ENCODE results near the gene NTM. TPM values are rescaled to one million over a fixed set of nuclear protein-coding genes. Genes with fewer than 3 reads are reported as not detected.

Gene NTM
- polyA plus RNA-seq, 1 donor: 44.4 TPM

DNA sequence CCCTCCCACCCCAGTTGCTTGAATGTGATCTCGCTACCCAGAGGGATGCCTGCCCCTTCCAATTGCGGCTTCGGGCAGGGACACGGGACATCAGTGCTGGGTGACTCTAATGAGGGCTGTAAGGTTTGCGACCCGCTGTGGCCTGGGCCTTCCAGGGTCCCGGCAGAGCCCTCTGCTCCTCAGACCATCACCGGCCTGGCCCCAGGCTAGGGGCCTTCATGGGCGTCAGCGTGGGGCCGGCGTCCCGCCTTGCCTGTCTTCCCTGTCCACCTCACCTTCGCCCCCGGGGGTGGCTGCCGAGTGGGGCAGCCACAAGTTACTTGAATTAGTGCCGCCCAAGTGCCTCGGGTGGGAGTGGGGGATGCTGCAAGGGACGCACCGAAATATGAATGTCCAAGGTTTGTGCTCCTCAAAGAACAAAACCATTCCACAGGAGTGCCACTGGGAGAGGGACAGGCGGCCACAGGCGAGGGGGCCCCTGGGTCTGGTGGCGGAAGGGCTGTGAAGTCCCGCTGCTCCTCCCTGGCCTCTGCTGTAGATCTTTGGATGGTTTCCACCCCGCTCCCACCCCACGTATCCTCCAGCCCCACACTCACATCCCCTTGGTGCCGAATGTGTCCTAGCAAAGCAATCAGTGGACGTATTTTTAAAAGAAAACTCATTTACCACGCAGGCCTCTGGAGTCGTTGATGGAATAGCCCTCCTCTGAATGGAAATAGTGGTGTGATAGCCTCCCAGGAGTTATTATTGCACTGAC is 317.1 kb downstream of the NTM start:
- DNase-seq: no peak

DNA sequence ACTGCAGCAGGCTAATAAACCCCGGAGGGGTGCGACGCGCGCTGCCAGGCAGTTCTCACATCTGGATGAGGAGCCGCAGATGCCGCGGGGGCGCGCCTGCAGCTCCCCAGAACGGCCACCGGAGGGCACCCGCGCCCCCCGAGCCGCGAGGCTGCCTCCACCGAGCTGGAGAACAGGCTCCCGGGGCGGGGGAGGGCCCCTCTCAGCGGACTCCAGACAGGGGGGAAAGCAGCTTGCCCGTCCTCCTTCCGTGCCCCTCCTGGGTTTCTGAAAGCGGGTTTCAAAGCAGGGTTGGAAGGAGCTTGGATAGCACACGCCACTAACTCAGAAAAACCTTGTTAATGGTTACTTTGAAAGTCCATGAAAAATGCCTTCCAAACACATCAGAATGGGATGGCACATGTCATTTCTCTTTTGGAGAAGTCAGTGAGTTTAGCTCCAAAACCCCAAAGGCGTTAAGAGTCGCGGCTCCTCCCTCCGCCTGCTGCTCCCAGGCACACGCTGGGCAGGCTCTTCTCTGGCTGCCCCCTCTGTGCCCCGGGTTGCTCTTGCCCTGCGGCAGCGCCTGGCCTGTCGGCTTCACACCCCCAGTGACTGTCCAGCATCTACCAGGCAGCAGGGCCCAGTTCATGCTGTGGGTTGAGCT is 317.8 kb downstream of the NTM start:
- peak; percentile 60 for DNase-seq

DNA sequence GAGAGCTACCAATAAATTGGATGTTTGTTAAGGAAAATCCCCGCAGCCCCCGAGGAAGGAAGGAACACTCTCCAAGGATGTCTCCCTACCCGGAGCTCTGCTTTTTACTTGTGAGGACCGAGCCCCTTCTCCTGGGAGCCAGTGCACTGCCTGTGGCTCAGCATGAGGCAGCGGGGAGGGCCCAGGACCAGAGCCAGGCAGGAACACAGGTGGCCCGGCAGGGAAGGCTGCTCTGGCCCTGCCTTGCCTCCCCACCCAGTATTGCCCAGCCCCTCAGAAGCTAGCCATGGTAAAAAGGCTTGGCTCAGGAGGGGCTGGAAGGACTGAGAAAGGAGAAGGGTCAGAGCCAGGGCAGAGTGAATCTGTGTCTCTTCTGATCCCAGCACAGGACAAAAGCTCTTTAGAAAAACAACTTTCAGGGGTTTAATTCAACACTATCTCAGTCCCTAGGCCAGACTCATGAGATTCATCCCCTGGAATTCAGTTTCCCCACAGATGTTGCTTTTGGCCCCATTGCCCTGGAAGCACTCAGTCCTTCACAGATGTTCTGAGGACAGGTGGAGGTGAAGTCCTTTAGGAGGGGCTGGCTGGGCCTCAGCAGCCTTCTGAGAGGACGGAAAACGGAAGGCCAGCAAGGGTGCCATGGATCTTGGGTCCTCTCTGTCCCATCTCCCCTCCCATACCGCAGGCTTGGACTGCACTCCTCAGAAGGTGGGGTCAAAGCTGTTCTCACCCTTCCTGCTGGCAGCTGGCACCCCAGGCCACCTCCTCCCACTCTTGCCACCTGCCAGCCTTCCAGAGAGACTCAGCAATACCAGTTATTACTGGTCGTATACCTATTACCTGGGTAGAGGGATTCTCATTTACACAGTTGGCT is 318.9 kb downstream of the NTM start:
- DNase-seq: no peak

DNA sequence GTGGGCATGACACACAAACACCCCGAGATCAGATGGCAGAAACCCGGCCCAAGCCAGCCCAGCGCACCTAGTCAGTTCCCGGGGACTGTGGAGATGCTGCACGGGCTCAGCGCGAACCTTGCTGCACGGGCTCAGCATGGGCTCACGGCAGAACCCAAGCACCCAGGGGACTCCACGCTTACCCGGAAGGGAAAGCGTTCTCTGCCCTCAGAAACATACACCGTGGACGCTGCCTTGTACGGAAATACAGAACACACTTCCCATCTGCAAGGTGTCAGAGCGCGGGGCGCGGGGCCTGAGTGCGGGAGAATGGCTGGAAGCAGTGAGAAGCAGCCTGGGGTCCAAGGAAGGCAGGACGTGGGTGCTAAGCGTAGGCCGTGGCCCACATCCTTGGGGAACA is 319.9 kb downstream of the NTM start:
- DNase-seq: no peak

DNA sequence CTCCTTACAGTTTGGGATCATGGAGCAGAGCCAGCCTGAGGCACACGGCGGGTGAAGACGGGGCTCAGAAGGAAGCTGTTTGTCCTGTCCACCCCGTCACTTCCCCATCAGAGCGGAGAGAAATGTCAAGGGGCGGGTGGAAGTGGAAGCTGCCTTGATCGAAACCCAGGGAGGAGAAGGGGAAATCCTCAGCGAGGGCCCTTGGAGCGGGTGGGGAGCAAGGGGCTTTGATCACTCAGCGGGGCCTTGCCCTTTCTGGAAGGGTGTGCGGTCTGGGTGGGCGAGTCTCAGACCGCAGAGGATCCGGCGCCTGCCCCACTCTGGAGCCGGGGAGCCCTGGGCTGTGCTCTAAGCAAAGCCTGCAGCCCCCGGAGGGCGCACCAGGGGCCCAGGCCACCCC is 320.4 kb downstream of the NTM start:
- DNase-seq: no peak

DNA sequence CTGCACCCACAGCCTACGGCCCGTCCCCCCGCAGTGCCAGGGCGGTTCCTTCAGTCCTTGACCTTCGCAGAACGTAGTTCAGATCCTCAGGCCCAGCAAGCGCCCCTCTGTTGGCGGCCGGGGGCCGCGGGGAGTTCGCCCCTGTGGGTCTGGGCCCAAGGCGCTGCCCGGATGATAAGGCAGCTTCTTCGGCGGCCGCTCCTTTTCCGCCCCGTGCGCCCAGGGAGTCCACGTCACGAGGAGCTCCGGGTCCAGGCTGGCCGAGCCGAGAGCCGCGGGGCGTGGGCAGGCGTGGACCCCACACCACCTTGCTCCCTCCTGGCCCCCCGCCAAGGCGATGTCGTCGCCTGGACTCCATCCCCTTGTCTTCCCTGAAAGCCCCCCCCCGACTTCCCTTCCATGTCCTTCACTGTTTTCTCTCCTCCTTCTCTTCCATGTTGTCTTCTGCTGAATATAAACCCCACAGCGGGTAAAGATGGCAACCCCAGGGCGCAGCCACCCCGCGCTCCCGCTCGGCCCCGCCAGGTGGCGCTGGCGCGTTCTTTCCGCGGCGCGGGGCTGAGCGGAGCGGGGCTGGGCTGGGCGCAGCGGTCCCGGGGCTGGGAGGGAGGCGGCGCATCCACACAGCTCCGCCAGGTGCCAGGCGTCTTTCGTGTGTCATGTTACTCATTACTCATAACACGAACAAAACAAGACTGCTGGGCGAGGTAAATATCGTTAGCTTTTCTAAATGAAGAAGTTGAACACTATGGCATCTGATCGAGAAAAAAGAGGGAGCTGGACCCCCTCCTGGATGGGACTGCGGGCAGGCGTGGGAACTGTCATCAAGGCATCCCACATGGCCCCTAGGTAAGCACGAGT is 321.0 kb downstream of the NTM start:
- no peak for DNase-seq

DNA sequence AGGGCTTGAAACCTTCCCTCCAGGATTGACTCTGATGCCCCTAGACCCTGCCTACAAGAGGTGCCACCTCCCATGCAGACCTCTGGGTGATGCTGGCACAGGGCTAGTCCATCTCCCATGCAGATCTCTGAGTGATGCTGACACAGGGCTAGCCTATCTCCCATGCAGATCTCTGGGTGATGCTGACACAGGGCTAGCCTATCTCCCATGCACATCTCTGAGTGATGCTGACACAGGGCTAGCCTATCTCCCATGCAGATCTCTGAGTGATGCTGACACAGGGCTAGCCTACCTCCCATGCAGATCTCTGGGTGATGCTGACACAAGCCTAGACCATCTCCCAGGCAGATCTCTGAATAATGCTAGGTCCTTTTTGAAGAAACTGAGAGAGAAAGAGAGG is 321.7 kb downstream of the NTM start:
- DNase-seq: no peak

DNA sequence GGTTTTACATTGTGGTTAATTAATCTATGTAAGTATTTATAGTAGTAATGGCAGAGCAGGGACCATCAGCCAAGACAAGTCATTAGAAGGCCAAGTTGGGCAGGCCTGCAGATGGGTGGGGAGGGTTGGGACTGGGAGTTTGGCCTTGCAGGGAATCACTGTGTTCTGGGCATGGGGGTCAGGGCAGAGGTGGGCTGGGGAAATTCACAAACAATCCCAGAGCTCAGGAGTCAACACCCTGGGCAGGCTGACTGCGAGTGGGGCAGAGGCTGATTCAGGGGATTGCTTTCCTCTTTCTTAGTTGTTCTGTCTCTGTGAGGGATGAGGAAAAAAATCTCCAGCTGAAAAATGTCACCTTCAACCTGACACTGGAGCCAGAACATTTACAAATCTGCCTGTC is 322.5 kb downstream of the NTM start:
- DNase-seq: no peak

DNA sequence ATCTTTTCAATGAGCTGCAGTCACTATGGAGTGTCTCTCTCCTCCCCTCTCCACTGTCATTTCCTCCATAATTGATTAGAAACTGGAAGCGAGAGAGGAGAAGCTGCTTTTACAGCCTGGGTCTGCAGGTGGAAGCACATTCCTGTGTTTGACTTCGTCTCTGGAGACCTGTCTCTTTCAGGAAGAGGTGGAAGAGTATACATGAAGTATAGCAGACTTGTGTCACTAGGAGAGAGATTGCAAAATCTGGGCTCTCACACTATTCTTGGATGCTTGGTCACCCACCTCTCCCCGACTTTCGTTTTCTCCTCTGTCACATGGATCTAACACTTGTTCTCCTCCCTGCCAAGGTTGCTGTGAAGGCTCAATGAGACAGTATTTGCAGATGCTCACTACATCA is 323.3 kb downstream of the NTM start:
- no peak for DNase-seq

DNA sequence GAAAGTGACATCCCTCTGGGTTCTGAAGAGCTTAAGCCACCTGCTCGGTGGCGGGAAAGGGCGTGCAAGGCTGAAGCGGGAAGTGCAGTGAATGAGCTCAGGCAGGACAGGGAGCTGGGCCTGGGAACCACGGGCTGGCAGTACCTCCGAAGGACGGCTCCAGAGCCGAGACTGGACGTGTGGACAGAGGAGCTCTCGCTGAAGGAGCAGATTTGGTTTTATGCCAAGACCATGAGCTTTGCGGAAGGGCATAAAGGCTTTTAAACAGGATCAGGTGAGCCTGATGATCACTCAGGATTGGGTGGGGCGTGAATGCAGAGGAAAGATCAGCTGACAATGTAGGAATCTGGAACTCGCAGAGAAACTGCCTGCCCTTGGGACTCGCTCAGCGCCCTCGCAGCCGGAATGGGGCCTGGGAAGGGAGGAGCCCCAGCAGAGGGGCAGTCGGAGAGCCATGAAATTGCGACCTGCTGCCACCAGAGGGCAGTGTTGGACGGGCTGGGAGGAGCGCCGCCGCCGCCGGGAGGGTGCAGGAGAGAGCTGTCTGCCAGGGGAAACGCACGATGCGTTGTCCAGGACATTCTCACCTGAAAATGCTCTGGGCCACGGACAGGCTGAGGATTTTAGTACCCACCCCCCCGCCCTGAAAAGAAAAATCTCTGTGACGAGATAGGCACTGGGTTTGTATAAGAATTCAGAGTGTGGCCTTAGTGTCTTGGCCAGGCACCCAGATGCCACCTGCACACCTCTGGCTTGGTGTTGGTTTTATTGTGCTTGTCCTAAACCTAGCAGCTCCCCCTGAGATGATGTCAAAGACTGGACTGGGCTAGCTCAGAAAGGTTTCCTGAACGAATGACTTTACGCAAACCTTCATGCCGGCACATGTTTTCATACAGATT is 324.4 kb downstream of the NTM start:
- peak; percentile 85 for DNase-seq

DNA sequence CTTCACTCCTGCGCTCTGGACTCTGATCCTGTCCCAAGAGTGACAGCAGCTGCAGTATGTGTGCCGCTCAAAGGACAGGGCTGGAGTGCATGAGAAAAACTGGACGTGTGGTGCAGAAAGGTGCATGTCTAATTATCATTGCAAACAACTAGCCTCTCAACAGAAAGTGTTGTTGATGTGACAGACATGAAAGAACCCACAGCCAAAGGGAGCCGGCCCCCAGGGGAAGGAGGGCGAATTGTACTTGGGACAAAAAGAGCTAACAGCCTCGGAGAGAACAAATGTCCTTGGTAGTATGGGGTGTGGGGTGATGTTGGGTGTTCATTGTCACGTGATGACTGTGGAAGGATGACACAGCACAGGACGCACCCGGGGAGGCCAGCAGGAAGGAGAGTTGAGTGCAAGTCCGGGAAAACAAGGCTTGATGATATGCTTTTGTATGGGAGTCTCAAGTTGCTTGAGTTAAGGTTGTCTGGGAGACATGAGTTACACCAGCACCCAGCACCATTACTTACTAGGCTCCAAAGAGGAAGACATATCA is 325.5 kb downstream of the NTM start:
- DNase-seq: no peak

DNA sequence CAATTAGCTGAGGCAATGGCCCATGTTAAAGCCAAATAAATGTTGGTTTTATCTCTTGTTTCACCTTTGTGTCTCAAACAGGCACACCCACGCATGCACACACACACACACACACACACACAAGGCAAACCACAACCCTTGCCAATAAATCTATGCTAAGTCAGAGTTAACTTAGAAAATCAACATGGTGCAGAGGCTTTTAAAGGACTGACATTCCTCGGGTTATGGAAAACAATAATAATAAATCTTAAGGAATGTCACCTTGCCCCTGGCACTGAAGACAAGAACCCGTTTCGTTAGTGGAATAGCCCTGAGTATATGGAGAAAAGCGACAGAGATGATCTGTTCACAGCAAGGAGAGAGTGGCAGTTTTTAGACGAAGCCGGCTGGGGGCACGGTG is 326.3 kb downstream of the NTM start:
- peak; percentile 58 for DNase-seq

DNA sequence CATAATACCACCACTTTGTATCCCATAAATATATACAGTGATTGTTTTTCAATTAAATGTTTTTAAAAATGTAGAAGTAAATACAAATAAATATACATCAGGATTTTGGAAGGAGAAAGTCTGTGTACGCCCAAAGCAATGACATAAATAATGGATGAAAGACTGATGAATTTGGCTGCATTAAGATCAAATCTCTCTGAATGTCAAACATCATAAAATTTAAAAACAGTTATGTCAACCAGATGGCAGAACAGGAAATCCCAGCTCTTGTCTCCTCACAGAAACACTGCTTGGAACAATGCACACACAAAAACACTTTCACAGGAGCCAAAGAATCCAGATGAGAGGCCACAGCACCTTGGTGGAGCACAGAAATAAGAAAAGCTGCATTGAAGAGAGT is 332.9 kb downstream of the NTM start:
- no peak for DNase-seq

DNA sequence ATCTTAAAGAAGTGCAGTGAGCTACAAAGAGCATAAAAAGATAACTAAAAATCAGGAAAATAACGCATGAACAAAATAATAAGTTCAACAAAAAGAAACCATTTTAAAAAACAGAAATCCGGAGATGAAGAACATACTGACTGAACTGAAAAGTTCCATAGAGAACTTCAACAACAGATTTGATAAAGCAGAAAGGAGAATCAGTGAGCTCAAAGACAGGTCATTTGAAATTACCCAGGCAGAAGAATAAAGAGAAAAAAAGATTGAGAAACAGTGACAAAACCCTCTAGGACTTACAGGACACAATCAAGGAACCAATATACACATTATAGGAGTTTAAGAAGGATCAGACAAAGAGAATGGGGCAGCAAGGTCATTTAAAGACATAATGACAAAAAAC is 334.3 kb downstream of the NTM start:
- no peak for DNase-seq

DNA sequence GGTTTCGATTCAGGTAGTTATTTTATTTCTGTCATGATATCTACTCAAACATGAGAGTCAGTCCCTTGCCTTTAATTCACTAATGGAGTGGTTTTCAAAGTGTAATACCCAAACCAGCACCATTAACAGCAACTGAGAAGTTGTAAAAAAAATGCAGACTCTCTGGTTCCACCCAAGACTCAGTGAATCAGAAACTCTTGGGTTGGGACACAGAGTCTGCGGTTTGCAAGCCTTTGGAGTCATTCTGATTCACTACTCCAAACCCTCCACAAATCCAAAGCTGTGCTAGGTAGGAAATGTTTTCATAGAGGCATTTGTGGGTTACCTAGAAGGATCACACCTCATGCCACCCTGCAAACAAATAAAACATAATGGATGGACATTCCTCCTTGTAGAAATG is 340.1 kb downstream of the NTM start:
- DNase-seq: no peak

DNA sequence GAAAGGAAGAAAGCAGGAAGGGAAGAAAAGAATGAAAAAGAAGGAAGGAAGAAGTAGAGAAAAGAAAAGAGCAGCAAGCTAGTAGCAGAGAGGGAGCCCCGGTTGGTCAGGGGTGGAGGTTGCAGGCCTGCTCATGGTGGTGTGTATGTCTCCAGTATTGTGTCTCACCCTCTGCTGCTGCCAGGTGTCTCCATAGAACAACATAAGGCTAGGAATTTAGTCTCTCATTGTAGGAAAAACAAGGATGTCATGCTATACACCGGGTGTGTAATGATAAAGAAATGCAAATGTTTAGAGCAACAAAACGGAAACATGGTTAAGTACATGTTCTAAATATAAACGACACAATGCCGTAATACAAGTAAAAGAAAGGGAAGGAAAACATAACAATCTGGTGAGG is 342.5 kb downstream of the NTM start:
- no peak for DNase-seq

DNA sequence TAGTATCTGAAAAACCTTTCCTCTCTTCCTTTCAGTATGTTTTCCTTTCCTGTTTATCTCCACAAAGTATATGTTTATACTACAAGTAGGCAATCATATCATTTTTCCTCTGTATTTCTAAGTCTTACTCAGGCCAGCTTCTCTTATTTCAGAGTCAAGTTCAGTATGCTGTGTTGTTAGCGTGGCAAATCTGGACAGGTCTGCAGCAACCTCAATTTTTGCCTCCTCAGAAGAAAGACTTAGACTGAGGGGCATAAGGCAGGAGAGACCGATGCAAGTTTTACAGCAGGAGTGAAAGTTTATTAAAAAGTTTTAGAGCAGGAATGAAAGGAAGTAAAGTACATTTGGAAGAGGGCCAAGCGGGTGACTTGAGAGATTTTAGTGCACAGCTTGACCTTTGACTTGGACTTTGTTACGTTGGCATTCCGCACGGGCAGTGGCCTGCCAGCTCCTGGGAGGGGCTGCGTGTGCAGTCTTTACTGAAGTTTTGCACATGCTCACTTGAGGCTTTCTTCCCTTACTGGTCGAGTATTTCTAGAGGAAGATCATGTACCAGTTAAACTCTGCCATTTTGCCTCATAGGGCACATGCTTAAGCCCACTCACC is 343.2 kb downstream of the NTM start:
- no peak for DNase-seq

DNA sequence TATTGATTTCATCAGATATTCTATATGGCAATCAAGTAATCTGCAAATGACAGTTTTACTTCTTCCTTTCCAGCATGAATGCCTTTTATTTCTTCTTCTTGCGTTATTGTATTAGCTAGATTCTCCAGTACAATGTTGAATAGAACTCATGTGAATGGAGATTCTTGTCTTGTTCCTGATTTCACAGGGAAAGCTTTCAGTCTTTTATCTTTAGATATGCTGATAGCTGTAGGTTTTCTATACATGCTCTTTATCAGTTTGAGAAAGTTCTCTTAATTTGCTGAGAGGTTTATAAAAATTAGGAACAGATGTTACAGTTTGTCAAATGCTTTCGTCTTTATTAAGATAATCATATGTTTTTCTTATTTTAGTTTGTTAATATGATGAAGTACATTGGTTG is 347.2 kb downstream of the NTM start:
- no peak for DNase-seq

DNA sequence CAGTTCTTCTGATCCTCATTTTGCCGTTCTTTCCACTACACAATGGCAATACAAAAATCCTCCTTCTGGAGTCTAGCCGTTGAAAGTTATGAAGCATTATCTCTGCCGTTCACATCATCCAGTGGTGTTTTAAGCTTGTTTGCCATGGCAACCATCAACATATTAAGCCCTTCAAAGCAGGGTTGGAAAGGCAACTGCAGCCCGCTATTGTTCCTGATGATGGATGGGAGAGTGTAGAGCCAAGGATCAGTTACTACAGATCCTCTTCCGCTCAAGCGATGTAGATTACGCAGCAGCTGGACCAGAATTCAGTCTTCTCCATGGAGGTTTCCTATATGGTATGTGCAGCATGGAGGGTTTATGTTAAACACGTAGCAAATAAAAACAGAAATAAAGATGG is 352.7 kb downstream of the NTM start:
- no peak for DNase-seq

DNA sequence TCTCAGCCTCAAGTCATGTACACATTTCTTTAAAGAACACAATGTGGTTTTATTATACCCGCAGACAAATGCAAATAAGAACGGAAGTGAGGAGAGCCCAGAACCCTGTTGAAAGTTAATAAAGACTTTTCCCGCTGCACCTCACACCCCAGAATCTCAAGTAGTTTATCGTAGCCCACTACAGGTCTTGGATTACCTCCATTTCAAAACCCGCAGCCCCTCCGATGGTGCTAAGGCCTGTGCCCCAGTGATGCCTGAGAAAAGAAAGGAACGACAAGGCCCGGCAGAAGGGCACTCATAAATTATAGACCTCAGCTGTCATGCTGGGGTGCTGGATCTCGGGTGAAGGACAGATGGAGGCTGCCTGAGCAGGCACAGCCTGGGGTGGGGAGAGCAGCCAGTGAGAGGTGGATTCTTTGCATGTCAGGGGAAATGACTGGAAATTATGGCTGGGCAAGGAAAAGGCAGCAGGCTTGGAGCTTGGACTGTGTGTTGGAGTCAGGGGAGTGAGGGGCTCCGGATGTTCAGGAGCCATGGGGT is 354.1 kb downstream of the NTM start:
- DNase-seq: no peak
